Measurements from ENCODE around the gene RTCA. TPM values are rescaled to one million over a fixed set of nuclear protein-coding genes. Genes with fewer than 3 reads are reported as not detected.
"Not testable (repeated sequence)": the region's sequence is repeated elsewhere in the genome, so short reads cannot be mapped to it uniquely, and the experiment has no call there.

The RTCA gene
- polyA plus RNA-seq, 1 donor: 28.4 TPM

DNA sequence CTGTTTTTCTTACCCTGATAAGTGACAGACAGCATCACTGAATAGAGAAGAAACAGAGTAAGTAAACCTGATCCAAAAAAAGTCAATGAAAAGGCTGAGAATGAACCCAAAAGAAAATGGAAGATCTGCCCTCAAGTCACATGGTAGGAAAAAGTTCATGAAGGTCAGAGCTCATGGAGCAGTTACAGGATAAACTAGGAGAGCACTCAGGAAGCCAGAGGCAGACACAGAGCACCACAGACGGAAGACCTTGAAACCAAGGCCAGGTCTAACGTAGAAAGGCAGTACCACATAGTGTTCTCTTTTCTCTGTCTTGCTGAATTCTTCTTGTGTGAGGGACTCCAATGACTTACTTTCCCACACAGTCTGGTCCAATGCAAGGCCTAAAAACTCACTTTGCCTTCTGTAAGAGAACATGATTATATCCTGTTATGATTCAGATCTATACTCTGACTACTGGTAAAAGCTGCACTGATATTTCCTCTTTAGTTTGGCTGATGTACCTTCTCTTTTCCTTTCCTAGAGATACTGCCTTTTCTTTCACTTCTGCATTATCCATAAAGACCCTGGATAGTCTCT lies 40.8 kb downstream of the RTCA start:
- no peak for DNase-seq (ENCODE audit: low read depth)

GRCh38 chr1:100308777-100309176 lies 42.8 kb downstream of the RTCA start:
- DNase-seq (ENCODE audit: low read depth): no peak

- no peak for DNase-seq (ENCODE audit: low read depth)
Measured at GRCh38 chr1:100309863-100310262, 43.8 kb downstream of the RTCA start.

- DNase-seq (ENCODE audit: low read depth): no peak
Measured at GRCh38 chr1:100313382-100313781, 47.4 kb downstream of the RTCA start.

- no peak for DNase-seq (ENCODE audit: low read depth)
Measured at GRCh38 chr1:100316622-100317021, 50.6 kb downstream of the RTCA start.

DNA sequence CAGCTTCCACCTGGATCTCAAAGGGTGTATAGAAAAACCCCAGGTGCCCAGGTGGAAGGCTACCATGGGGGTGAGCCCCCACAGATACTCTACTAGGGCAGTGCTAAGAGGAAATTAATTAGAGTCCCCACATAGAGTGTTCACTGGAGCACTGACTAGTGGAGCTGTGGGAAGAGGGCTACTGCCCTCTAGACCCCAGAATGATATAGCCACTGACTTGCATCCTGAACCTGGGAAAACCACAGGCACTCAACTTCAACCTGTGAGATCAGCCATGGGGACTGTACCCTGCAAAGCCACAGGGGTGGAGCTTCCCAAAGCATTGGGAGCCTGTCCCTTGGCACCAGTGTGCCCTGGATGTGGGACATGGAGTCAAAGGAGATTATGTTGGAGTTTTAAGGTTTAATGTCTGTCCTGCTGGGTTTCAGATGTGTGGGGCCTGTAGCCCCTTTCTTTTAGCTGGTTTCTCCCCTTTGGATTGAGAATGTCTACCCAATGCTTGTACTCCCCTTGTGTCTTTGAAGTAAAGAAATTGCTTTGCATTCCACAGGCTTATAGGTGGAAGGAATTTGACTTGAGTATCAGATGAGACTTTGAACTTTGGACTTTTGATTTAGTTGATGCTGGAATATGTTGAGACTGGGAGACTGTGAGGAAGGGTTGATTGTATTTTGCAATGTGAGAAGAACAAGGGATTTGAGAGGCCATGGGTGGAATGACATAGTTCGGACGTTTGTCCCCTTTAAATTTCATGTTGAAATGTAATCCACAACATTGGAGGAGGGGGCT lies 54.5 kb downstream of the RTCA start:
- no peak for DNase-seq (ENCODE audit: low read depth)

GRCh38 chr1:100321100-100321493 lies 55.1 kb downstream of the RTCA start:
- DNase-seq (ENCODE audit: low read depth): no peak

- DNase-seq (ENCODE audit: low read depth): no peak
Measured at GRCh38 chr1:100321506-100321905, 55.5 kb downstream of the RTCA start.

GRCh38 chr1:100322436-100323211 lies 56.6 kb downstream of the RTCA start:
- DNase-seq (ENCODE audit: low read depth): no peak

GRCh38 chr1:100323419-100324106 lies 57.5 kb downstream of the RTCA start:
- DNase-seq (ENCODE audit: low read depth): no peak

DNA sequence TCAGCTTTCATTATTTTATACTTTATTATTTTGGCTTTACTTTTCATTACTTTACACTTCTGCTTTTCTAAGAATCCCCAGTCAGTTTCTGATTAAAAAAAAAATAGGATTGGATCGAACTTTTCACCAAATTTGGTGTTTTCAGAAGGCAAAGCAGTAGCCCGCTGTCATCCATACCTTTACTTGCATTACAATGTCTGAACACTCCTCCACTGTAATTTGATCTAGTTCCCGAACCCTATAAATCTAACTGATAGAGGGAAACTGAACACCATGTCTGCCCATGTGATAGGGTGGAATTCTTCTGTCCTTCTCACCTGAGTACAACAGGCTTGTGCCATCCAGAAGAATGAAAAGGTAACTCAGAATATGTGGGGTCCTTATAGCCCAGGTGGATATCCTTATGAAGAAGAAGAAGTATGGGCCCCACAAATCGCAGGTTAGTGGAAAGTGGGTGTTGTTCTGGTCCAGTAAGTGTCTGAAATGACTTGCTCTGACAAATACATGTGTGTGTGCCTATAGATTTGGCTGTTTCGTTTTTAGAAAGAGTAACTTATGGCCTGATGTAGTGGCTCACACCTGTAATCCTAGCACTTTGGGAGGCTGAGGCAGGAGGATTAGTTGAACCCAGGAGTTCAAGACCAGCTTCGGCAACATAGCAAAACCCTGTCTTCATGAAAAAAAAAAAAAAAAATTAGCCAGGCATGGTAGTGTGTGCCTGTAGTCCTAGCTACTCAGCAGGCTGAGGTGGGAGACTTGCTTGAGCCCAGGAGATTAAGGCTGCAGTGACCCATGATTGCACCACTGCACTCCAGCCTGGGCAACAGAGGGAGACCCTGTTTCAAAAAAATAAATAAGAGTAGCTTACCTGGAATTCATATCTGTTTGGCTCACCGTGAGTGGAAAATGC lies 59.7 kb downstream of the RTCA start:
- DNase-seq (ENCODE audit: low read depth): no peak

DNA sequence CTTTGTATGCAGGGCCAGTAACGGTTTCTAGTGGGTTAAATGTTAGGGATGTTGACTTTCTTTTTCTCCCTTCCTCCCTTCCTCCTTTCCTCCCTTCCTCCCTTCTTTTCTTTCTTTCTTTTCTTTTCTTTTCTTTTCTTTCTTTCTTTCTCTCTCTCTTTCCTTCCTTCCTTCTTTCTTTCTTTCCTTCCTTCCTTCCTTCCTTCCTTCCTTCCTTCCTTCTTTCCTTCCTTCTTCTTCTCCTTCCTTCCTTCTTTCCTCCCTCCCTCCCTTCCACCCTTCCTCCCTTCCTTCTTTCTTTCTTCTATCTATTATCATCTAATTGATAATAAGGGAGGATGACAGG lies 60.3 kb downstream of the RTCA start:
- not testable (repeated sequence) for DNase-seq (ENCODE audit: low read depth)

- no peak for DNase-seq (ENCODE audit: low read depth)
Measured at GRCh38 chr1:100328133-100328532, 62.1 kb downstream of the RTCA start.

DNA sequence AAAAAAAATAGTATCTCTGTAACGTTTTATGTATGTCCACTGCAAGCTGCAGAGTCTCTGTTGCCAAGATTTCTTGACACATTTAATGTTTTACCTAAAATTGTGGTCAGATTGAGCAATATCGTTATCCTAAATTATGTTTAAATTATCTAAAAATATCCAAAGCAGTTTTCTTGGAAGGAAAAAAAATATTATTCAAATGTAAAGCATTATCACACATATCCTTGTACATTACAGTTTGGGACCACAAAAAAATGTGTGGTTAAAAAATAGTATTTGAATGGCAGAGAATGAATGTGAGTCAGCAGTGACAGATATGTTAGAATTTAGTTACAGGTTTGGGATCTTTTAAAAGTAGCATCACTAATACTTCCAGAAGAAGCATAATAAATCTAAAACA lies 65.1 kb downstream of the RTCA start:
- DNase-seq (ENCODE audit: low read depth): not testable (repeated sequence)

GRCh38 chr1:100332331-100332730 lies 66.3 kb downstream of the RTCA start:
- DNase-seq (ENCODE audit: low read depth): no peak

DNA sequence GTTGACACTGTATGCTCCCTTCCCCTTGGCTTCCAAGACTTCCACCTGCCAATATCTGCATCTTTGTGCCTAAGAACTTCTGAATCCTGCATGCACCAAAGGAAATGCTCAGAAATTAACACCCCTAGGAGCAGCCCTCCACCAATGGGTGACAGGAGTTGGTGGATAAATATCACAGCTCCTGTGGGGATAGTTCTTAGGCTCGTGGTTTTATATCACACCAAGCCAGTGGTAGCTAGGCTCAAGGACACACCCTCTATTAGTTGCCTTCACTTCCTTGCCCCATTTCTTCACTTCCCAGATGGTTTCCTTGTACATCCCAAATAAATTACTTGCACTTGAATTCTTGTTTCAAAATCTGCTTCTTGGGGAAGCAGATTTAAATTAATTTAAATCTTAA lies 69.4 kb downstream of the RTCA start:
- no peak for DNase-seq (ENCODE audit: low read depth)

DNA sequence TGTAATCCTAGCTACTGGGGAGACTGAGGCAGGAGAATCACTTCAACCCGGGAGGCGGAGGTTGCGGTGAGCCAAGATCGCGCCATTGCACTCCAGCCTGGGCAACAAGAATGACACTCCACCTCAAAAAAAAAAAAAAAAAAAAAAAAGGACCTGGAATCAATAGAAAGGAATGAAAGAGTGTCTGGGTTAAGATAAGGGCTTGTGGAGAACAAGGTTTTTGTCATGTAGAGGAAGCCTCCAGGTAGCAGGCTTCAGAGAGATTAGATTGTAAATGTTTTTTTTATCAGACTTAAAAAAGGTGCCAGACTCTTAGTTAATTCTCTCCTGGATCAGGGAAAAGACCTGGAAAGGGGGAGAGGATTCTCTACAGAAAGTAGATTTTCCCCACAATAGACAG lies 71.9 kb downstream of the RTCA start:
- not testable (repeated sequence) for DNase-seq (ENCODE audit: low read depth)

- not testable (repeated sequence) for DNase-seq (ENCODE audit: low read depth)
Measured at GRCh38 chr1:100339735-100340134, 73.7 kb downstream of the RTCA start.

GRCh38 chr1:100340494-100340893 lies 74.5 kb downstream of the RTCA start:
- DNase-seq (ENCODE audit: low read depth): no peak

- DNase-seq (ENCODE audit: low read depth): no peak
Measured at GRCh38 chr1:100342348-100342747, 76.3 kb downstream of the RTCA start.

All from forelimb muscle (tissue), 1 donor.